NCI-H2196 treated with DMSO at 0.1 percent for 48 hours (cell line): ENCODE data around the gene GTF3C2.

Experiments used
- DNase-seq: peaks from one replicate; lab custom pipeline; 2025; ENCODE audit not compliant: unreplicated experiment; lab: John Stamatoyannopoulos, UW

Gene GTF3C2, protein sequence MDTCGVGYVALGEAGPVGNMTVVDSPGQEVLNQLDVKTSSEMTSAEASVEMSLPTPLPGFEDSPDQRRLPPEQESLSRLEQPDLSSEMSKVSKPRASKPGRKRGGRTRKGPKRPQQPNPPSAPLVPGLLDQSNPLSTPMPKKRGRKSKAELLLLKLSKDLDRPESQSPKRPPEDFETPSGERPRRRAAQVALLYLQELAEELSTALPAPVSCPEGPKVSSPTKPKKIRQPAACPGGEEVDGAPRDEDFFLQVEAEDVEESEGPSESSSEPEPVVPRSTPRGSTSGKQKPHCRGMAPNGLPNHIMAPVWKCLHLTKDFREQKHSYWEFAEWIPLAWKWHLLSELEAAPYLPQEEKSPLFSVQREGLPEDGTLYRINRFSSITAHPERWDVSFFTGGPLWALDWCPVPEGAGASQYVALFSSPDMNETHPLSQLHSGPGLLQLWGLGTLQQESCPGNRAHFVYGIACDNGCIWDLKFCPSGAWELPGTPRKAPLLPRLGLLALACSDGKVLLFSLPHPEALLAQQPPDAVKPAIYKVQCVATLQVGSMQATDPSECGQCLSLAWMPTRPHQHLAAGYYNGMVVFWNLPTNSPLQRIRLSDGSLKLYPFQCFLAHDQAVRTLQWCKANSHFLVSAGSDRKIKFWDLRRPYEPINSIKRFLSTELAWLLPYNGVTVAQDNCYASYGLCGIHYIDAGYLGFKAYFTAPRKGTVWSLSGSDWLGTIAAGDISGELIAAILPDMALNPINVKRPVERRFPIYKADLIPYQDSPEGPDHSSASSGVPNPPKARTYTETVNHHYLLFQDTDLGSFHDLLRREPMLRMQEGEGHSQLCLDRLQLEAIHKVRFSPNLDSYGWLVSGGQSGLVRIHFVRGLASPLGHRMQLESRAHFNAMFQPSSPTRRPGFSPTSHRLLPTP

DNA sequence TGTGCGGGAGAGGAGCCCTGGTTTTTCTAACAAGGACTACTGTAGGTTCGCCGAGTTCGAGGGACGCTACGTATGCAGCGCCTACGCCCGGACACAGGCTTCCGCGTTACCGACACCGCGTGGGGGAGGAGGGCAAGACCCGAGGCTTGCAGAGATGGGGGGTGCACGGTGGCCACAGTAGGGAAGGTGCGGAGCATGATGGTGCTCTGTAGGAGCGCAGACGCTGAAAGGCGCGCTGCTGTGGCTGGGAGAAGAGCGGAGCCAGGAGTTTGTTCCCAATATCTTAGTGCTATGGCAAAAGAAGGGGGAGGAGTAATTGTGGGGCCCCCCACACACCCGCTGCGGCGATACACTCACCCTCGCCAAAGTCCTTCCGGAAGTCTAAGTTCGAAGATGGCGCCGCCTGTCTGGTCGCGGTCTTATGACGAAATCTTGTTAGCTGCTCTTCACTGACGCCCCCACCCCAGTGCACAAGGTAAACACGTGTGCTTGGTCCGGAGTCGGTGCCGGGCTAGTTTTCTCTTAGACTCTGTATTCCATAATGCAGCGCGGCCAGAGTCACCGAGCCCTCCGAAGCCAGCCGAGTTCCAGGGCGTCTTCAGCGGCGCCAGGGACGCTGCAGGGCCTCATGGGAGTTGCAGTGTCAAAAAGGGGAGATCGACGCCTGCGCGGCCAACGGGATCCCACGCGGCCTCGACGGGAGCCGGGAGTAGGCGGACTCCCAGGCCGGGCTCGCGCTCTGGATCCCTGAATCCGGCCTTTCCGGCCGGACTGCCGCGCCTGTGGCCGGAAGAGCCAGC lies at the start of gene GTF3C2:
Gene GTF3C2, minus strand, starts transcription at position 383 of the 800 bp plus-strand sequence. CDS start 13,210 bp downstream, outside the sequence.
- peak; percentile 91 for DNase-seq

DNA sequence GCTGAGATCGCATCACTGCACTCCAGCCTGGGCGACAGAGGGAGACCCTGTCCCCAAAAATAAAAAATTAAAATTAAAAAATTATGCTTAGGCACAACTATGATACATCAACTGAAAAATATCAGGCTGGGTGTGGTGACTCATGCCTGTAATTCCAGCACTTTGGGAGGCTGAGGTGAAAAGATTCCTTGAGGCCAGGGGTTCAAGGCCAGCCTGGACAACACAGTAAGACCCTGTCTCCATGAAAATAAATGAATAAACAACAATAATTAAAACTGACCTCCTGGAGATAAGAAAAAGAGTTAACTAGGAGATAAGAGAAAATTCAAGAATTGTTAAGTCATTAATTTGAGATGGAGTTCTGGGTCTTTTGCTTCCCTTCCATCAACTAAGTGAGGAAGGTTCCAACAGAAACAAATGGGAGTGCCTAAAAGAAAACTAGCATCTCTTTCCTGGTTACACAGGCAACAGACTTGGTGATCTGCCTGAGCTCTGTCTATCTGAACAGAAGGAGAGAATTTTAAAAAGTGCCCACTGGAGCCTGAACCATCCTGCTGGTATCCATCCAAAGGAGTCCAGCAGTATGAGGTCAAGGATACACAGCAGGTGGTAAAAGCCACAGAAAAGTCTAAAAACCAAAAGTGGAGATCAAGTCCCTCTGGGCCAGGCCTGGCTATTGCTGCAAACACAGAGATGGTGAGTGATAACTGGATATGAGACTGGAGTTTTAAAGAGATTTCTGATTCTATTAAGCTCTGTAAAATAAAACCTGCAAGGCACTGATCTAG lies 44.0 kb upstream of the GTF3C2 start:
- DNase-seq, result no peak

DNA sequence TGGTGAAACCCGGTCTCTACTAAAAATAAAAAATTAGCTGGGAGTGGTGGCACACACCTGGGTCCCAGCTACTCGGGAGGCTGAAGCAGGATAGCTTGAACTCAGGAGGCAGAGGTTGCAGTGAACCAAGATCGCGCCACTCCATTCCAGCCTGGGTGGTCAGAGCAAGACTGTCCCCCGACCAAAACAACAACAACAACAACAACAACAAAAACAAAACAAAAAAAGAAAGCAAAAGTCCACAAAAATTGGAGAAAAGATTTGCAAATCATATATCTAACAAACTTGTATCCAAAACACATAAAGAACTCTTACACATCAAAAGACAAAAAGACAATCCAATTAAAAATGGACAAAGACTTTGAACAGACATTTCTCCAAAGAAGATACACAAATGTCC lies 42.4 kb upstream of the GTF3C2 start:
- DNase-seq, result no peak

DNA sequence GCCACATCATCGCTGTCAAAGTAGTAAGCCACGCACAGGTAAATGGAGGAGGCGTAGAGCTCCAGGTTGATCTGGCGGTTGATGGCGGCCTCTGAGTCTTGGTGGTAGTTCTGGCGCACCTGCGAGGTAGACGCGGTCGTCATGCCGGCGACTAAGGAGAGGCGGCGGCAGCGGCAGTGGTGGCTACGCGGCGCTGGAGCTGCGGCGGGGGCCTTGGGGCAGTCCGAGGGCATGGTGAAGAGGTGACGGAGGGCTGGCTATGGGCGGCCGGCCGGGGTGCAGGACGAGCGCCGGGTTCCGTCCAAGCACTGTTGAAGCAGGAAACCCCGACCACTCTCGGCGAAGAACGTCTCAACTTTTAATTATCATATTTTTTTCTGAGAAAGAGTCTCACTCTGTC lies 36.7 kb upstream of the GTF3C2 start:
- no peak for DNase-seq

DNA sequence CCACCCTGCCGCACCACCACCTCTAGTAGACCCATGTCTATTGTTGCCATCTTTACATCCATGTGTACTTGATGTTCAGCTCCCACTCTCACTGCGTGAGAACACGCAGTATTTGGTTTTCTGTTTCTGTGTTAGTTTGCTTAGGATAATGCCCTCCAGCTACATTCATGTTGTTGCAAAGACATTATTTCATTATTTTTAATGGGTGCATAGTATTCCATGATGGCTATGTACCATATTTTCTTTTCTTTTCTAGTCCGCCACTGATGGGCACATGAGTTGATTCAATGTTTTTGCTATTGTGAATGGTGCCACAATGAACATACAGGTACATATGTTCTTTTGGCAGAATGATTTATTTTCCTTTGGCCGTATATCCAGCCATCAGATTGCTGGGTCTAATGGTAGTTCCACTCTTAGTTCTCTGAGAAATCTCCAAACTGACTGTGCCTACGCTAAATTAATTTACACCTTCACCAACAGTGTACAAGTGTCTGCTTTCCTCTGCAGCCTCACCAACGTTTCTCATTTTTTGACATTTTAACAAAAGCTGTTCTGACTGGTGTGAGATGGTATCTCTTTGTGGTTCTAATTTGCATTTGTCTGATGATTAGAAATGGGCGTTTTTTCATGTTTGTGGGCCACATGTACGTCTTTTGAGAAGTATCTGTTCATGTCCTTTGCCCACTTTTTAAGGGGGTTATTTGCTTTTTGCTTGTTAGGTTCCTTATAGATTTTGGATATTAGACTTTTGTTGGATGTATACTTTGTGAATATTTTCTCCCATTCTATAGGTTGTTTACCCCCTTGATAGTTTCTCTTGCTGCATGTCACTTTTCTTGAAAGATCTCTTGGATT lies 34.5 kb upstream of the GTF3C2 start:
- no peak for DNase-seq

DNA sequence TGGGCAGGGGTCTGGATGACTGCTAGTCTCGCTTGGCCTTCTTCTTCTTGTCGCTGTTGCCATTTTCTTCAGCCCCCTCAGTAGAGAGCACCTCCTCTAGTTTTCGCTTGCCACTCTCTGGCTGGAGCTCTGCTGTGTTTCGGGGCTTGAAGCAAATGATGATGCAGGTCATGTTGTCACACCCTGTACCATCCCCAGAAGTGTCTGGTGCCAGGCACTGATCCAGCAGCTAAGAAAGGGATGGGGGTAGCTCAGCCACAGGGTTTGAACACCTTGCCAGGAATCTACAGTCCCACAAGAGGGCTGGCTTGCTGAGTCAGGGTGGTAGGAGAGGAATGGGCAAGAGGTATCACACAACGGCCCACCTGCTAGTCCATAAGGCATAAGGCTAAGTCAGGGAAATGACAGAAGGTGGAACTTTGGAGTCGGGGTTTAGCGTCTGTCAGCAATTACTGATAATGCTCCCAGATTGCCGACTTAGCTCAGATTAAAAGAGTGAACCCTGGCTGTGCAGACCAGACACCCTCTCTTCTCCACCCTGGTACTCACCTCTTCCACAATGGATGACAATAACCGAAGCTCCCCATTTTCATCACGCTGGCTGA lies 25.1 kb upstream of the GTF3C2 start:
- no peak for DNase-seq

DNA sequence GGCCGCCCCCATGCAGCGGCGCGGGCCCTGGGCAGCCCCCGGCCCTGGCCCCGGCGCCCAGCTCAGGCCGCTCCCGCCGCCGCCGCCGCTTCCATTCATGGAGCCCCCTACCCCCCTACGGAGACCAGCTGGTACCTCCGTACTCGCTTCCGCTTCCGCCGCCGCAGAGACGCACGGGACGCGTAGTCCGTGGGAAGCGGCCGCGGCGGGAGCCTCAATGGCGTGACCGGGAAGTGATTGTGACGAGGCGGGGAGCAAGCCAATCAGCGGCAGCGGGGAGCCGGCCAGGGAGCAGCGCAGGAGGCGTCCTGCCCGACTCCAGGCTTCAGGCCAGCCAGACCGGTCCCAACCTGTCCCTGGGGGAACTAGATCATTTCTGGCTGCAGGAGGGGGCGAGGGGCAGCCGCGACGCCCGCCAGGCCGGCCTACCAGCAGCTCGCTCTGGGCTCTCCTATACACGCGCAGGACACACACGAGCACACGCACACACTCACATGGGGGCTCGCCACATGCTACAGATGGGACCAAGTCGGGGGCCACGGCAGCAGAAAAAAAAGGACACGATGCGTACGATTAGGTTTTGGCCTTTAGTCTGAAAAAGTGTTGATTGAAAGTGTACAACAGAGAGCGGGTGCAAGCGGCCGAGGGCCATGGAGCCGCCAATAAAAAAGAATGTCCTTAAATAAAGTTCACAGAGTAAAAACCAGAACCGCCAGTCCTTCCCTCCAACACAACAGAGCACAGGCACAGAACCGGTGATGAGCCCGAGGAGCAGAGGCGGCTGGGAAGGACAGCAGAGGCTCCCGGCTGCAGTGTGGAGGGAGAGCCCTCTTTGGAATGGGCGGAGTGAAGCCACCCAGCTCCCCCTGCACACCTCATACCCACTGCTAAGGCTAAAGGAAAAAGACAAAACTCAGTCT lies 24.3 kb upstream of the GTF3C2 start, which contains the start of gene ZNF513:
Gene ZNF513, minus strand, starts transcription at position 109 of the 920 bp plus-strand sequence. CDS start 208 bp downstream, outside the sequence.
- DNase-seq, result peak; percentile 97

DNA sequence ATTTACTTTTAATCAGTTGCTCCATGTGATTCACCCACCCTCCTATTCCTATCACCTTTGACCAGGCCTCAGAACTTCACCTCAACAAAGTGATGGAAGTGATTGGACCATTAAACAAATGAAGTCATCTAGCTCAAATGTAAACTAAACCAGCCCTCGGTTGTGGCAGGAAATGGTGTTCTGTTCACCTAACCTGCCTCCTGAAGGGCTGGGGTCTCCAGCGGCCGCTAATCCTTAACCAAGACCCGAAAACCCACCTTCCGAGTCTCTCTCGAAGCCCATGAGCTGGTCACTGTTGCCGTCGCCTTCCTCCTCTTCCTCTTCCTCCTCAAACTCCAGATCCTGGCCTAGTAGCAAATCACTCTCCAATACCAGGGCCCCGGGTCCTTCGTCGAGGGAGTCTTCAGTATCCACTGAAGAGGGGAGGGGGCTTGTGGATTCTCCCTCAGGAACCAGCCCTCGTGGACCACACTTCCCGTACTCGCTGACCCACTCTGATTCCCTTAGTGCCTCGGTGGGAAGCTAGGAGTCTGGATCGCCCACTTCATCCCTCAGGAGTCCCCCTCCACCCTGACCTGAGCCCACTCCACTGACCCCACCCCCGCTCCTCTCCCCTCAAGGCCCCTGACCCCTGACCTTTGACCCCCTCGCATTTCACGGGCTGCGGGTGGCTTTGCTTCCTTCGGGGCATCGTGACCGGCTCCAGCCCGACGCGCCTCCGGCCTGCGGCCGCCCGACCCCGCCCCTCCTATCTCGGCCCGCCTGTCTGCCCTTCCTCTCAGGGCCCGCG lies 23.5 kb upstream of the GTF3C2 start:
- DNase-seq, result peak; percentile 12

DNA sequence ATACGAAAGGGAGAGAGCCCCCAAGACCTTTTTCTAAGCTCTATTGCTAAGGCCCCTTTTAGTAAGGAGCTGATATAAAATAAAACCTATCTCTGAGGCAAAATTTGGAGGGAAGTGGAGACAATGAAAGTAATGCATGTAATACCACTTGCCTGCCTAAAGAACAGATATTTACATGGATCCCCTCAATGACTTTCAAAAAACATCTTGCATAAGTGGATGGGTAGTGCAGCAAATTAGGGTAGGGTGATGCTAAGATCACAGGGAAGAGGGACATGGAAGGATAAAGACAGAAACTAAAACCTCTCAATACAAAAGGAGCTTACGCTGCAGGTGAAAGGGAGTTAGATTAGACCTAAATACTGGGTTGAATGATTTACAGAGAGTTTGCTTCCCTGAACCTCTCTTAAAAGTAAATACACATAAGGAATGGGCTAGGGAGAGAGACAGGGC lies 22.8 kb upstream of the GTF3C2 start:
- no peak for DNase-seq

DNA sequence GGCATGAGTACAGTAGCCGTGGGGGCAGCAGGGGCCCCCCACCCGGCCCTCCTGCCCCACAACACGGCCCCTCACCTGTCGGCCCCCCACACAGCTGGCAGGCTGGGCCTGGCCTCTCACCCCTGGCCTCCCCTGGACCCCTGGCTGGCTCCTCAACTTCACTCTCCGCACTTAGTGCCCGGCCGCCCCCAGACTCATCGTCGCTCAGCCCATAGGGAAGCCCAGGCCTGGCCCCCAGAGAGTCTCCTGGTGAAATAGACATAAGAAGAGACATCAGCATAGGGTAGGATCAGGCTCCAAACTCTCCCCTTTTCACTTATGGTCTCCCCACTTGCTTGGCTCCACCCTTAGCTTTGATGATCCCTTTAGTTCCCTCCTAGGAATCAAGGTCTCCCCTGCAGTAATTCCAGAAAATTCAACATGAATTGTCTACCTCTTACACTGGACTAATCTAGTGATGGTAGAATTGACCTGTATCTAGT lies 22.3 kb upstream of the GTF3C2 start:
- no peak for DNase-seq

DNA sequence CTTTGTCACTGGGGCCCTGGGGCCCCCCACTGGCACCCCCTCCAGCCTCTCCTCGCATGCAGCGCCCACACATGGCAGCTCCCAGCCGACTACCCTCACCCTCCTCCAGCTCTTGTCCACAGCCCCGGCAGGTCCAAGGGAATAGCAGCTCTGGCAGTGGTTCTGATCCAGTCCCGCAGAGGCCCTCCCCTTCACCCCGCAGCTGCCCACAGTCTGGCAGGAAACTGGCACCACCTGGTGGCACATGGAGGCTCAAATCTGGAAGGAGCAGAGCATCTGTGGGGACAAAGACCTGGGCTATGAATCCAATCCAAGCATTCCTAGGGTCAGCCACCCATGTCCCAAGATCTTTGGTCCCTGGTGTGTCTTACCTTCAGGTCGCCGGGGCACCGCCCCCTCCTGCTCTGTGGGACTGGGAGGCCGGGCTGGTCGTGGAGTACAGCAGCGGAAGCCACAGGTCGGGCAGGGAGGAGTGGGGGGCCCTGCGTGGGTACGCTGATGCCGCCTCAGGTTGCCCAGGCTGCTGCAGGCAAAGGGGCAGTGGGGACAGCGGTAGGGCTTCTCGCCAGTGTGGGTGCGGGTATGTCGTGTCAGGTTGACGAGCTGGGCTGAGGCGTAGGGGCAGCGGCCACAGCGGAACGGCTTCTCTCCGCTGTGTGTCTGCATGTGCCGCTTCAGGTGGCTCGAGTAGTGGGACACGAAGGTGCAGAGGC lies 21.7 kb upstream of the GTF3C2 start:
- DNase-seq, result peak; percentile 13

DNA sequence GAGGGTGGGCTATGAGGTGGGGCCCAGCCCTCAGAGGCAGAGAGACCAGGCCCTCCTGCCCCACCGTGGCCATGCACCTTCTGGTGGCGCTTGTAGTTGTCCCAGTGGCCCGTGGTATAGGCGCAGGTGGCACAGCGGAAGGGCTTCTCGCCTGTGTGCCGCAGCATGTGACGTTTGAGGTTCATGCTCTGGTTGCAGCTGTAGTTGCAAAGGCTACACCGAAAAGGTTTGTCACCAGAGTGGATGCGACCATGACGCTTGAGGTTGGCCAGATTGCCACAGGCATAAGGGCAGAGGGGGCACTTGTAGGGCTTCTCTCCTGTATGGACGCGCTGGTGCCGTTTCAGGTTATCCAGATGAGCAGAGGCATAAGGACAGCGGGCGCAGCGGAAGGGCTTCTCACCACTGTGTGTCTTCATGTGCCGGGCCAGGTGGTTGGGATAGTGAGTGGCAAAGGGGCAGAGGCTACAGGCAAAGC lies 21.1 kb upstream of the GTF3C2 start:
- DNase-seq, result no peak

DNA sequence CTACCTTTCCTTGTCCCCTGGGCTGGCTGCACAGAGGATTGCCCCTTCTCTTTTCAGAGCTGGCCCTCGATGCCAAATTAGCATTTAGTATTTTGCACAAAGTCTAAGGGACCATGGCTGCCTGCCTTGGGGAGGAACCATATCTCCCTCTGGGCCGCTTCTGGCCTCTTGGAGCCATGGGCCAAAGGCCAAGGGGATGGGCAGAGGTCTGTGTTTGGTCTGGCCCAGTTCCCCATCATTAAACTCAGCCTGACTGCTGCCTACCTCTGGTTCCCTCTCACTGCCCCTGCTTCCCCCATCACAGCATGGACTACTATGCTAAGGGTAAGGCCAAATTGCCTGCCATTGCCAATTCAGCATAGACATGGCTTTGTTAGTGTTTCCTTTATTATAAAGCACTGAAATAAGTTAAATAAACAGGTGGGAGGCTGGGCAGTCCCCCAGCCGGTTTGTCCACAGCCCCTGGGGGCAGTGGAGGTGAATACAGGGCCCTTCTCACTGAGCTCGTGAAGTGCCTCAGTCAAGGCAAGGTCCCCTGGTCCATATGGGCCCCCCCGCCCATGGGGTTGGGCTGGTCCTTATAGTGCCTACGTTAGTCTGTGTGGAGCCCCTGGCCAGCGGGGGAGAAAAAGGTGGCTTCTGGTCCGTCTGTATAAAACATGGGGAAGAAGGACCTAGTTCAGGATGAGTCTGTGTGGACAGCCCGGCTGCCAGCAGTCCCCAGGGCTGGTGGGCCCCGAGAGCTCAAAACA lies 20.5 kb upstream of the GTF3C2 start:
- no peak for DNase-seq

DNA sequence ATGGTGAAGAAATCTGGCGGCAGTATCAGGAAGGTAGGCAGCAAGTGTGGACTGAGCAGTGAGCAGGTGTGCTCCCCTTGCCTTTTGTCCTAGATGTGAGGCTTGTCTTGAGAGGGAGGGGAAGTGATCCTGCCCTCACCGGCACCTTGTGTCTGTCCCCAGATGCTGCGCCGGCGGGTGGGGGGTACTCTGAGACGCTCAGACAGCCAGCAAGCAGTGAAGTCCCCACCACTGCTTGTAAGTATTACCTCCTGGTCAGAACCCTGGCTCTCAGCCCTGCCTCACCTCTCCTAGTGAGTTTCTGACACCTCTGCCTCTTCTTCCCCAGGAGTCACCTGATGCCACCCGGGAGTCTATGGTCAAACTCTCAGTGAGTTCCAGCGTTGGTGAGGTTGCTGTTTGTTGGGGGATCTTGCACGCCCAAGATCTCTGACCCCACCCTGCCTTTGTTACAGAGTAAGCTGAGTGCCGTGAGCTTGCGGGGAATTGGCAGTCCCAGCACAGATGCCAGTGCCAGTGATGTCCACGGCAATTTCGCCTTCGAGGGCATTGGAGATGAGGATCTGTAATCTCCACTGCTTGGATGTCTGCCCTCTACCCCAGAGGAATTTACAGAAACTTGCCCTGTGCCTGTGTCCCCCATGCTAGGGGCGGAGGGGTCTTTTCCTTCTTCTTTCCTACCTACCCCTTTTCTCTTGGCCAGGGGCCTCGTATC lies 19.7 kb upstream of the GTF3C2 start:
- DNase-seq, result no peak
